Parietal lobe (tissue), 2 donors: Measurements from ENCODE around the gene ARRDC5. TPM values are rescaled to one million over a fixed set of nuclear protein-coding genes. Genes with fewer than 3 reads are reported as not detected.

Experiments used
- small RNA-seq: library from RNA; depleted of rRNA; stranded (forward); fragments of <200 nt; gene quantifications from one replicate; pipeline ENCODE3, GENCODE V24; 2014; ENCODE audit warnings: low replicate concordance
- total RNA-seq: library from RNA; depleted of rRNA; stranded (reverse); fragments of >200 nt; gene quantifications from one replicate; pipeline ENCODE4 v1.2.3, GENCODE V29; 2014

The ARRDC5 gene
- not detected for total RNA-seq

GRCh38 chr19:4902796-4903195 lies at the start of gene ARRDC5:
Gene ARRDC5, minus strand, starts transcription at chr19:4902896. Its CDS starts 71 bp downstream, at chr19:4902825.

GRCh38 chr19:4909156-4909896 lies 6.6 kb upstream of the ARRDC5 start, which contains the start of gene UHRF1:
Gene UHRF1, plus strand, starts transcription at chr19:4909501. Its CDS starts 1,385 bp downstream, at chr19:4910886.

GRCh38 chr19:4867534-4868285 lies 35.0 kb downstream of the ARRDC5 start, which contains the start of gene PLIN3:
Gene PLIN3, minus strand, starts transcription at chr19:4867667. Its CDS starts 6,273 bp downstream, at chr19:4861394.

Small RNA genes lying within 50 kb of the gene (small RNA-seq; reads per million reads assigned to genes)
- not detected for gene MIR4747

Other genes with a start within 250 kb of the ARRDC5 start
- gene MYDGF, start 232.6 kb downstream of the ARRDC5 start, total RNA-seq = 28.8 TPM
- 12.5 TPM for gene DPP9, start 179.1 kb downstream of the ARRDC5 start, total RNA-seq
- gene FEM1A, start 111.2 kb downstream of the ARRDC5 start, total RNA-seq = 21.9 TPM
- 0.63 TPM for gene TICAM1, start 71.2 kb downstream of the ARRDC5 start, total RNA-seq
- 8.5 TPM for gene PLIN3, start 35.2 kb downstream of the ARRDC5 start, total RNA-seq
- gene UHRF1, start 6.6 kb upstream of the ARRDC5 start, total RNA-seq = 10.0 TPM
- gene KDM4B, start 66.2 kb upstream of the ARRDC5 start, total RNA-seq = 60.1 TPM